Right ventricle myocardium superior (tissue), 1 donor: Measurements from ENCODE around the gene SGF29. TPM values are rescaled to one million over a fixed set of nuclear protein-coding genes. Genes with fewer than 3 reads are reported as not detected.
"Not testable (repeated sequence)": the region's sequence is repeated elsewhere in the genome, so short reads cannot be mapped to it uniquely, and the experiment has no call there.

Experiments used
- ATAC-seq: fragments of 200-7000 bp; cut with Tn5 transposase; one replicate; pipeline ENCODE4 v1.9.1; 2020; ENCODE audit warnings: mild to moderate bottlenecking; ENCODE audit not compliant: poor library complexity
- DNase-seq: peaks from one replicate; pipeline ENCODE4 v3.0.0-alpha.2; 2020
- intact Hi-C: fragments of 100-400 bp; cut with DNase I; formaldehyde crosslinking; loops from one replicate; pipeline ENCODE4 v1.11.2; 2022
- total RNA-seq: library from RNA; stranded (reverse); fragmentation: NEBNext Ultra II Directional; extraction: Animal tissue kit (Norgen Biotek cat#: 25700); gene quantifications from one replicate; pipeline ENCODE4 v1.2.1, GENCODE V29; 2021
- donor health status: DM: no; HTN: yes; CAD: no; lungs with severe emphysema.

The SGF29 gene
- total RNA-seq, 1 donor from 2014 or later: 13.2 TPM

DNA sequence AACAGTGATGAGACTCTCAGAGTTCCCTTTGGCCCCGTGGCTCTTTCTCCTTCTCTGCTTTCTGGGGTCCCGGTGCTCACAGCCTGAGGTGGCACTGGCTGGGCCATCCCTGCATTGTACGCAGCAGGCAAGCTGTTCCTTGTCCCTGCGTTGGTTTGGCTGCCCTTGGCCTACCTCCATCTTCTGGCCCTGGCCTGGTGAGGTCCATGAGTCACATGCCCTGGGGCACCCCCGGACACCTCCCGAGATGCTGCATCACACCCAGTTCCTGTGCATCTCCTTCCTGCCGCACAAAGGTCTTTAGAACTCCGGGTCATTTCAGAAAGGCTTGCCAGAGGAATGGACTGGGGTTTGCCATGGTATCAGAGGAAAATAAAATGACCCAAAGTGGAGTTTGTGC is 33.7 kb downstream of the SGF29 start:
- intact Hi-C loops: no loop called here
- DNase-seq (no peak), ATAC-seq (no peak)

DNA sequence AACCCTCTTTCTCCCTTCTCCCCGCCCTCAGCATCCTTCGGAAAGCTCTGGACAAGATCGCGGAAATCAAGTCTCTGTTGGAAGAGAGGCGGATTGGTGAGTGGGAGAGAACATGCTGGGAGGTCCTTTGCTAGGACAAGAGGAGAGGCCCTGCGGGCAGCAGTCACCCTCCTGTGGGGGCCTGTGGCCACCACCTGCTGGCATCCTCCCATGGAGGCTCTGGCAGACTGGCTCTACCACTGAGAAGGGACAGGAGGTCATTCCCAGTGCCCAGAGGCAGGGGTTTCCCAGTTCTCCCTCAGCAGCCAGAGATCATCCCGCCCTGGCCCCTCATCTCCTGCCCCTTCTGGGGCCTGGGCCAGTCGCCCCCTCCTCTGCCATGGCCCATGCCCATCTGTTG is 35.3 kb downstream of the SGF29 start:
- ATAC-seq: no peak
- DNase-seq: no peak
- intact Hi-C loops: no loop called here

GRCh38 chr16:28589930-28590329 is 36.2 kb downstream of the SGF29 start:
- intact Hi-C loops: no loop called here
- no peak for ATAC-seq
- DNase-seq: no peak

GRCh38 chr16:28590384-28591340 is 36.9 kb downstream of the SGF29 start:
- DNase-seq (no peak), ATAC-seq (no peak)
- intact Hi-C loops: no loop called here

GRCh38 chr16:28591355-28591754 is 37.6 kb downstream of the SGF29 start:
- ATAC-seq (no peak), DNase-seq (no peak)
- intact Hi-C loops: no loop called here

DNA sequence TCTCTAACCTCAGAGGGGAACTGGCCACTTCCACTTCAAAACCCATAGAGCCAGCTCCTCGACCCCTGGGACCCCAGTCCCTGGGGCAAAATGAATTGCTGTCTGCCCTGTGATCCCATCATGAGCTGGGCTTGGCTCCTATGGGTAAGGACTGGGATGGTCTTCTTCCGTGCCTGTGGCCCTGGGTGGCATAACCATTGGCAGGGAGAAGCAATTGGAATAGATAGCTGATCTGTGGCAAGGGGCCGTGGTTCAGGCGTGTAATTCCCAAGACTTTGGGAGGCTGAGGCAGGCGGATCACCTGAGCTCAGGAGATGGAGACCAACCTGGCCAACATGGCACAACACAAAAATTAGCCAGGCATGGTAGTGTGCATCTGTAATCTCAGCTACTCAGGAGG is 38.8 kb downstream of the SGF29 start:
- ATAC-seq (no peak), DNase-seq (no peak)
- intact Hi-C loops: no loop called here

DNA sequence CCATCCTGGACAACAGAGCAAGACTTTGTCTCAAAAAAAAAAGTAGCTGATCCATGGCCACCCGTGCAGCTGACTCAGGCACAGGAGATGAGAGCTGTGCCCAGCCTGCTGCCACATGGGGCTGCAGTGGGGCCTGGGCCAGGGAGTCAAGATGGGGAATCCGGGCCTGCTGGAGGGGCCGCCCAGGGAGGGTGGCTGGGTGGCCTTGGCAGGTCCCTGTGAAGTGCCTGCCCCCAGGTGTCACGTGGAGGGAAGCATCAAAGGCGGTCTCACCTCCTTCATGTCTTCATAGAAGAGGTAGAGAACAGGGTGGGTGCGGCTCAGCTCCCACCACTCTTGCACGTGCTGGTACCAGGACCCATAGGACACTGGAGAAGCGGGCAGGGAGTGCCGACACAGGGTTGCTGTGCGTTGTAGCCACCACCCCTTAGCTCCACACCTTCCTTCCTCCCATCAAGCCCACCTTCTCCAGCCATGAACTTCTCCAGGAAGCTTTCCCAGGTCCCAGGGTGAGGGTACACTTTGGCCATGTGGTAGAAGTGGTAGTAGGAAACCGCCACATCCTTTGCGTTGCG is 39.3 kb downstream of the SGF29 start:
- DNase-seq (no peak), ATAC-seq (no peak)
- intact Hi-C loops: no loop called here

DNA sequence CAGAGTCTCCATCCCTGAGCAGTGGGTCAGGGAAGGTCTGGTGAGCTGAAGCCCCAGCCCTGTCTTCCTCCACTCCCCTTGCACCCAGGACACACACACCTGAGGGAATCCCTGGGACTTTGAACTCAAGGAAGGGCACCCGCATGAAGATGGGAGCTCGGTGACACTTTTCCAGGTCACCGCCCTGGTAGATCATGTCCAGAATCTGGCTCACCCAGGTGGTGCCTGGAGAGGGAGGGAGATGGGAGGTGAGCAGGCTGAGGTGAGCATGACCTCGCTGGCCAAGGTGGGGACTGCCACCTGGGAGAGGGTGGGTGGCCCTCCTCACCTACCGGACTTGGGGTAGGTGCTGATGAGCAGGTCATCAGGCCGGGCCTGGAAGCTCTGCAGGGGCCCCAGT is 41.7 kb downstream of the SGF29 start:
- intact Hi-C loops, DNase-seq, ATAC-seq: not testable (repeated sequence)

GRCh38 chr16:28596115-28596630 is 42.5 kb downstream of the SGF29 start:
- intact Hi-C loops: no loop called here
- ATAC-seq (peak; percentile 8), DNase-seq (no peak)

DNA sequence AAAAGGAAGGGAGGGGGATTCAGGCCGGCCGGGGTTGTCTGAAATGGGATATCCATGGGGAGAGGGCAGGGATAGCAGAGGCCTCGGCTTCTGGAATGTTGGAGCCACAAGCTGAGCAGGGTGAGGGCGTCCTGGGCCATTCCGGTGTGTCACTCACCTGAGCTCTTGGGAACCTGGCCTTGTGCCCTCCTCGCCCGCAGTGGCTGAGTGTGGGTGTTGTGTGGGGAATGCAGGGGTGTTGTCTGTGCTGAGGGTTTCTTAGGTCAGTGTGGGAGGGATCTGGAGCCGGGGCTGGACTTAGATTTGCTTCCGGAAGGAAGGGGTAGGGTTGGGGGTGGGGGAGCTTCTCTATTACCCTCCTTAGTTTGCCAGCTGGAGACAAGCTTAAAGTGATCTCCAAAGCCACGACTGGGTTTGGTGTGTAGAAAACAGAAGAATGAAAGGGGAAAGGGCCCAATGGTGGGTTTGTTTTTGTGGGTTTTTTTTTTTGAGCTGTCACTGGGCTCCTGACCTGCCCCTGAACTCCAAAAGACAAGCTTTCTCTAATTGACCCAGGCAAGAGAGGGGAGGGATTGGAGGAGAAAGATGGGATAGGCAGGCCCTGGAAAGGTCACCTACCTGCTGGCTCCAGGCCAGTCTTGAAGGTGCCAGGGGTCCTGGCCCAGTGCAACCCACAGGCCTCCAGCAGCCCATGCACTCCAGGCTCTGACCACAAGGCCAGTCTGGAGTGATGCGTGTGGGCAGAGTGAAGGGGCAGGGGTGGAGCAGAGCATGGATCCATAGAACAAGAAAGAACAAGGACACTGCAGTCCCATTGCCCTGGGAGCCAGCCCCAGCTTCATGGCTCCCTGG is 43.3 kb downstream of the SGF29 start, which contains the start of gene SULT1A2:
SULT1A2 (minus strand) TSS at position 211 of the 852 bp plus-strand sequence. CDS start 1,120 bp downstream, outside the sequence.
- intact Hi-C loops: no loop called here
- ATAC-seq (peak; percentile 49), DNase-seq (no peak)

DNA sequence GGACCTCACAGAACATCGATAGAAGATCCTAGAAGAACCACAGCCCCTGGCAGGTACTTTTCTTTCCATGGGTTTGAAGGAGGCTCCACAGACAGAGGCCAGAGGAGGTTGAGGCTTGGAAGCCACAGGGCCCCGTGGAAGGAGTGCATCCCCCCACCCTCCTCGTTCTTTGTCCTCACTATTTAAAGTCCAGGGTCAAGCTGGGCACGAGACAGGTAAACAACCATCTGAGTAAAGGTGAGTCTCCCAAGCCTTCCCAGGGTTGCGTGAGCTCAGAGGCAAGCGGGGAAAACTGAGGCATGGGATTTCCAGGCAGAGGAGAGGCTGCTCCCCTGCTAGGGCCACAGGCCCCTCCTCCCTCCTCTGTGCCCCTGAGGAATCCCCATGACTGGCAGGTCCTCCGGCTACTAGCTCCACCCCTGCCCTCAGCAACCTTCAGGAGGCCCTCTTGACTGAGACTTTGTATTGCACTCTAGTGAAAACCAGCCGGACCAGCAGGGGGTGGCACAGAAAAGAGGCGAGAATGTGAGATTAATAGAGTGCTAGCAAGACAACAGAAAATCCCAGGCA is 44.1 kb downstream of the SGF29 start:
- no peak for ATAC-seq
- no peak for DNase-seq
- intact Hi-C loops: no loop called here

GRCh38 chr16:28599377-28600285 is 45.9 kb downstream of the SGF29 start:
- intact Hi-C loops, DNase-seq: not testable (repeated sequence)
- ATAC-seq: peak; percentile 47

DNA sequence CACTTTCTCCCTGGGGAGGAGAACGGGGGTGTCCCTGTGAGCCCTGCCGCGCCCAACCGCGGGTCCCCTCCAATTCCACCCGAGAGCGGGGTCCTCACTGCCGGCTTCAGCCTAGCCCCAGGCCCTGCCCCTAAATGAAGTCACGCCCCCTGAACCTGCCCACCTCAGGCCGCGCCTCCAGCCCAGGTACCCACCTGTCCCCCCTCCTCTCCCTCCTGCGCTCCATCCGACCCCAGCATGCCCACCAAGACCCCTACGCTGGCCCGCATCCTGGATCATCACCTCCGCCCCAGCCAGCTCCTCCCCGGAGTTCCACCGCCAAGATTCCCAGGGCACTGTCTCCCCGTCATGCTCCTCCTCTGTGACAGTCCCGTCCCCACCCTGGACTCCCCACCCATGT is 47.2 kb downstream of the SGF29 start:
- ATAC-seq, intact Hi-C loops, DNase-seq: not testable (repeated sequence)

- DNase-seq, intact Hi-C loops, ATAC-seq: not testable (repeated sequence)
Observed at GRCh38 chr16:28601589-28601988, 47.9 kb downstream of the SGF29 start.

DNA sequence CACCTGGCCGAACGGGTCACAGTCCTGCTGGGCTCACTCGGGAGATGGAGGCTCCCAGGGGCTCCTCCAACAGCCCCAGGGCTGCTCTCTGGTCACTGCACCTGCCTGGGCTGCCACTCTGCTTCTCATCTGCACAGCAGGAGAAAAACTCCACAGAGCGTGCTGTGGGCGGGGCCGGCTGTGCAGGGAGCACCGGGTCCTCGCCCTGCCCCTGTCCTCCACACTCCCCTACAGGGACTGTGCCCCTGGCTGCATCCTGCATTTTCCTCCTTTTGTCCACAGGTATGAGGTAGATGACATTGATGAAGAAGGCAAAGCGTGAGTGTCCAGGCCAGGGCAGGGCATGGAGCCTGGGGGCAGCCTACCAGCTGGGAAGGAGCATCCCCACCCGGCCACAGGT is 48.3 kb downstream of the SGF29 start:
- intact Hi-C loops, DNase-seq, ATAC-seq: not testable (repeated sequence)

GRCh38 chr16:28602529-28602928 is 48.8 kb downstream of the SGF29 start:
- ATAC-seq: no peak
- no peak for DNase-seq
- intact Hi-C loops: no loop called here

DNA sequence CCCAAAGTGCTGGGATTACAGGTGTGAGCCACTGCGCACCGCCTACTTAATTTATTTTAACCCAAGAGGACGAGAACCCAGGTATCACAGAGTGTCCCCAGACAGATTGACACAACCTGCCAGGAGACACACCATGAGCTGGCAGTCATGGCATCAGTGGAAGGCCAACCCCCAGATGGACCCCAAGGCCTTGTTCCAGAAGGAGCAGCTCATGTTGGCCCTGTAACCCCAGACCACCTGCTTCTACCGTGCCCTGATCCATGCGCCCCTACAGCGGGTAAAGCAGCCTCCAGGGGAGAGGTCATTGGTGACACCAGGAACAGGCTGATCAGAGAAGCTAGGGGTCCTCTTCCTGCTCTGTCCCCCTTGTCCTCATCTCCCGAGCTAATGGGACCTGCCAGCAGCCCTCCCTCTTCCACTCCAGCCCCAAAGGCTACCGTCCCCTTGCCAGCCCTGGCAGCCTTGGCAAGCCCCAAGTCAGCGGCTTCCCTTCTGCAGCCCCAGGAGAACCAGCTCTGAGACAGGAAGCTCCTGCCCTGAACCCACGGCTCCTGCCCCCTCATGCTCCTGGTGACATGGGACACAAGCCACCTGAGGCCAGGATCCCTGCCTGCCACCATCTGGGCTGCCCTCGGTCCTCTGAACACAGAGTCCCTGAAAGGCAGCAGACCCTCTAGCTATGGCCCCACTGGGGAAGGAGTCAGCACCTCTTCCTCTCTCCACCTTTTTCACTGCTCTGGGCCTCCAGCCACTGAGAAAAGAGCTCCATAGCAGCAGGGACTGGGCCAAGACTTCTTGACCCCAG is 49.9 kb downstream of the SGF29 start:
- no peak for DNase-seq
- intact Hi-C loops: no loop called here
- no peak for ATAC-seq
